Upper lobe of right lung (tissue), 1 donor: ENCODE measurements around the gene LRRC63. TPM values are rescaled to one million over a fixed set of nuclear protein-coding genes. Genes with fewer than 3 reads are reported as not detected.
"Not testable (repeated sequence)": the region's sequence is repeated elsewhere in the genome, so short reads cannot be mapped to it uniquely, and the experiment has no call there.

Experiments used
- ATAC-seq: fragments of 200-7000 bp; cut with Tn5 transposase; one replicate; pipeline ENCODE4 v1.9.1; 2020; ENCODE audit warnings: mild to moderate bottlenecking, moderate library complexity
- DNase-seq: peaks from one replicate; pipeline ENCODE4 v3.0.0-alpha.2; 2020
- H3K27ac ChIP-seq: fragments of 200-600 bp; one replicate; pipeline ENCODE4 v1.8.0; 2022
- H3K27me3 ChIP-seq: fragments of 200-600 bp; one replicate; pipeline ENCODE4 v1.8.0; 2022; ENCODE audit warnings: mild to moderate bottlenecking
- H3K36me3 ChIP-seq: fragments of 200-600 bp; one replicate; pipeline ENCODE4 v1.8.0; 2022
- H3K4me1 ChIP-seq: fragments of 200-600 bp; one replicate; pipeline ENCODE4 v1.8.0; 2022
- H3K4me3 ChIP-seq: fragments of 200-600 bp; one replicate; pipeline ENCODE4 v1.8.0; 2022; ENCODE audit warnings: mild to moderate bottlenecking
- H3K9me3 ChIP-seq: fragments of 200-600 bp; one replicate; pipeline ENCODE4 v1.8.0; 2022
- intact Hi-C: fragments of 100-400 bp; cut with DNase I; formaldehyde crosslinking; loops from one replicate; pipeline ENCODE4 v1.11.0; 2022
- total RNA-seq: library from RNA; stranded (reverse); fragmentation: NEBNext Ultra II Directional; extraction: Animal tissue kit (Norgen Biotek cat#: 25700); gene quantifications from one replicate; pipeline ENCODE4 v1.2.1, GENCODE V29; 2021
- TF ChIP-seq, protein P1 (sequence below): fragments of 200-600 bp; IDR thresholded peaks from one replicate; pipeline ENCODE4 v1.8.0; 2022; ENCODE audit warnings: antibody characterized with exemption
- donor health status: DM: no; HTN: yes; CAD: no; lungs with severe emphysema.

LRRC63 gene
- total RNA-seq, 1 donor from 2014 or later, result 0.29 TPM

DNA sequence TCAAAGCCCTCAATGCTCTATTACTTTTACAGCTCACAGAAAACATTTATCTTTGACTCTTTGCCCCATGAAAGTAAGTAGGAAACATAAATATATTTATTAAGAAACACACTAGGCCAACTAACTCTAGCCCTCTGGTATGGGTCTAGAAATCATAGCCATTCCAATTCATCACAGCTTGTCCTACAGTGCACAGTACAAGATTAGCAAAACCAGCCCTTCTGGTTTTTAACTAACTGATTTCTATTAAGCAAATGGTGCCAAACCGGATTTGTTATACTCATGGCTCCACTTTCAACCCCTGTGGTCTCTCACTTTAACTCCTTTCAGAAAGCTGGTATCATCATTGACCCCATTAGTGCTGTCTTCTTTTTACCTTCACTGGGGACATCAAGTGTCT lies 5.6 kb upstream of the LRRC63 start:
- TF ChIP-seq, protein P1, sequence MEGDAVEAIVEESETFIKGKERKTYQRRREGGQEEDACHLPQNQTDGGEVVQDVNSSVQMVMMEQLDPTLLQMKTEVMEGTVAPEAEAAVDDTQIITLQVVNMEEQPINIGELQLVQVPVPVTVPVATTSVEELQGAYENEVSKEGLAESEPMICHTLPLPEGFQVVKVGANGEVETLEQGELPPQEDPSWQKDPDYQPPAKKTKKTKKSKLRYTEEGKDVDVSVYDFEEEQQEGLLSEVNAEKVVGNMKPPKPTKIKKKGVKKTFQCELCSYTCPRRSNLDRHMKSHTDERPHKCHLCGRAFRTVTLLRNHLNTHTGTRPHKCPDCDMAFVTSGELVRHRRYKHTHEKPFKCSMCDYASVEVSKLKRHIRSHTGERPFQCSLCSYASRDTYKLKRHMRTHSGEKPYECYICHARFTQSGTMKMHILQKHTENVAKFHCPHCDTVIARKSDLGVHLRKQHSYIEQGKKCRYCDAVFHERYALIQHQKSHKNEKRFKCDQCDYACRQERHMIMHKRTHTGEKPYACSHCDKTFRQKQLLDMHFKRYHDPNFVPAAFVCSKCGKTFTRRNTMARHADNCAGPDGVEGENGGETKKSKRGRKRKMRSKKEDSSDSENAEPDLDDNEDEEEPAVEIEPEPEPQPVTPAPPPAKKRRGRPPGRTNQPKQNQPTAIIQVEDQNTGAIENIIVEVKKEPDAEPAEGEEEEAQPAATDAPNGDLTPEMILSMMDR, result no peak
- no peaks in the 10 kb centered on the region for H3K36me3 ChIP-seq
- ATAC-seq, result no peak
- no peaks in the 10 kb centered on the region for H3K27me3 ChIP-seq
- no peak for DNase-seq
- H3K4me1 ChIP-seq, result peaks cover 9% of the 10 kb centered on the region
- no peak overlapping the region for H3K4me3 ChIP-seq
- H3K27ac ChIP-seq, result no peak overlapping the region
- H3K9me3 ChIP-seq, result no peaks in the 10 kb centered on the region
- intact Hi-C loops, result no loop called here

DNA sequence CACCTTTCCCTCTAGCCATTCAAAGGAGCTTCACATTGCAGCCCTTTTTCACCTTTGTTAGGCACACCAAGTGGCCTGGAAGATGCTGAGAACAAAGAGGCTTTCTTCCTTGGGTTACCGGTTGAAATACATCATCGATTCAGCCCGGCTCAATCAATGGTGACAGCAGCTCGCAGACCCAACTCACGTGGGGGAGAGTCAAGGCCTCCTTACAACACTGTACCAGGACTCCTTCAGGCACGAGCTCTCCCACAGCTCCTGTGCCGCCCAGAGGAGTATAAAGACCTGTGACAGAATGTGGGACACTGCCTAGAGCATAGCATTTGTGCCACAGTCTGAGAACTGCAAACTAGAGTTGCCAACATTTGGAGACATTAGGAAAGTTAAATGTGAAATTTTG lies 3.9 kb upstream of the LRRC63 start:
- ATAC-seq (no peak), DNase-seq (no peak)
- Histone ChIP-seq H3K4me3 (no peak overlapping the region), H3K4me1 (peaks cover 3% of the 10 kb centered on the region), H3K36me3 (no peaks in the 10 kb centered on the region), H3K9me3 (no peaks in the 10 kb centered on the region), H3K27me3 (no peaks in the 10 kb centered on the region), H3K27ac (no peak overlapping the region)
- intact Hi-C loops, result no loop called here
- TF ChIP-seq, protein P1, result no peak

DNA sequence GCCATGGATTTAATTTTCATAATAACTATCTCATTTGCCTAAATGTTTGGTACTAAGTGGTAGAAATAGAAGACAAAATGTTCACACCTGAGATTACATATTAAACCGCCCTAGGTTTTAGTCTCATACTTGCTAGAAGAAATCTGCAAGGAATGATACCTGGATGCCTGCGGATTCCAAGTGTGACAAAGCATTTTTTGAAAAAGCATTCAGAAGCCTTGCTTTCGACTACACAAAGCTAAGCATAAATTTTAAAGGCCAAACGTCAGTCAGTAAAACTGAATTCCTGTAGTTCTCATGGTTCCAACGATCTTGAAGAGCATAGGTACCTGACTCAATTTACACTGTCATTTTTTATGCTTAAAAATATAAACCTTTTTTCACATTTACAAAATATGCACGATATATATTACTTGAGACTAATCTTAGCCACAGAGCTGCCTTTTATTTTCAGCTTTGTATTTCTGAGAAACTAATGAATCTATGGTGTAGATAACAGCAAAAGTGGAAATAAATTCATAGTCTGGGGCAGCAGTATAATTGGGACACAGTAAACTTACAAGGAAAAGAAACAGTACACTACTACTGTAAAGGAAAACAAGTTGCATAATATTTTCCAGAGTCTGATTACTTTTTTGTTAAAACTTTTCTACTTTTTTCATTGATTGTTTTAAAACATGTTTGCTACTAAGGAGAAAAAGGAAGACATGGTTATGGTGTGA lies 1.2 kb upstream of the LRRC63 start:
- Histone ChIP-seq H3K9me3 (no peaks in the 10 kb centered on the region), H3K4me3 (peak overlapping the region; percentile 51), H3K27me3 (no peaks in the 10 kb centered on the region), H3K4me1 (no peaks in the 10 kb centered on the region), H3K36me3 (no peaks in the 10 kb centered on the region), H3K27ac (peak overlapping the region; percentile 51)
- intact Hi-C loops, result no loop called here
- no peak for ATAC-seq
- no peak for DNase-seq
- TF ChIP-seq, protein P1, result no peak

DNA sequence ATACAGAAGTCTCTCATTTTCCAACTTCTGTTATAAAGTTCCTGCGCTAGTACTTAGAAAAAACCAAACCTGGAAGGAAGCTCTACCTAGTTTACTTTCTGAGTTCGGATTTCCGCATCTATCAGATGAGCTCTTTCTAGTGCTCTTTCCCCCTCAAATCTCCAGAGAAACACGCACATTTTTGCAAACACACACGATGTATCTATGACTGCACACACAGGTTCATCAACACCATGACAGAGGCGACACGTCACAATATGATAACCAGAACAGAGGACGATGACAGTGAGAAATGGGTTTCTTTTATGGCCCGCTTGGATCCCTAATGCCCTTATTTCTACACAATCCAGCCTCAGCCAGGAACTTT lies 629 bp upstream of the LRRC63 start:
- Histone ChIP-seq H3K4me1 (no peaks in the 10 kb centered on the region), H3K4me3 (peak overlapping the region; percentile 51), H3K27me3 (no peaks in the 10 kb centered on the region), H3K9me3 (no peaks in the 10 kb centered on the region), H3K36me3 (no peaks in the 10 kb centered on the region), H3K27ac (peak overlapping the region; percentile 51)
- TF ChIP-seq, protein P1, result no peak
- ATAC-seq (peak; percentile 49), DNase-seq (no peak)
- intact Hi-C loops, result no loop called here

DNA sequence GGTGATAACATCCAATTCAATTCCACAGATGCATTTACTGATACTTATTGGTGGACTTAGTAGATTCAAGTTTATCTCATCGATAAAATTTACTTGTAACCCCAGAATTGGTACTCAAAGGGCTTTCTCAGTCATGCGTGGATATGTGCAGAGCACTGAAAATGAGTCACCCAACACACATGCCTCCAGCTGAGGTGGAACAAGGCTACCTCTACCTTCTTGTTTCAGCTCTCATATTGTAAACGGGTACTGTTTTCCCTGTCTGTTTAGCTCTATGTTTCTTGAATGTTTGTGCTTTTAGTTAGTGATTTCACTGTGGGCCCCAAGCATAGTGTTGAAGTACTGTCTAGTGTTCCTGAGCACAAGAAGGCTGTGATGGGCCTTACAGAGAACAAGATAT lies 1.5 kb downstream of the LRRC63 start:
- H3K27me3 ChIP-seq, result no peaks in the 10 kb centered on the region
- no peaks in the 10 kb centered on the region for H3K4me1 ChIP-seq
- no peak overlapping the region for H3K4me3 ChIP-seq
- no peaks in the 10 kb centered on the region for H3K9me3 ChIP-seq
- no peaks in the 10 kb centered on the region for H3K36me3 ChIP-seq
- no peak overlapping the region for H3K27ac ChIP-seq
- ATAC-seq (no peak), DNase-seq (no peak)
- TF ChIP-seq, protein P1, result no peak
- intact Hi-C loops, result no loop called here

DNA sequence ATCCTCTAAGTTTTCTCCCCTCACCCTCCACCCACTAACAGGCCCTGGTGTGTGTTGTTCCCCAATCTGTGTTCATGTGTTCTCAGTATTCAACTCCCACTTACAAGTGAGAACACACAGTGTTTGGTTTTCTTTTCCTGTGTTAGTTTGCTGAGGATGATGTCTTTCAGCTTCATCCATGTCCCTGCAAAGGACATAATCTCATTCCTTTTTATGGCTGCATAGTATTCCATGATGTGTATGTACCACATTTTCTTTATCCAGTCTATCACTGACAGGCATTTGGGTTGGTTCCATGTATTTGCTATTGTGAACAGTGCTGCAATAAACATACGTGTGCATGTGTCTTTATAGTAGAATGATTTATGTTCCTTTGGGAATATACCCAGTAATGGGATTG lies 3.0 kb downstream of the LRRC63 start:
- ATAC-seq, H3K4me3 ChIP-seq, H3K9me3 ChIP-seq, H3K27me3 ChIP-seq, H3K36me3 ChIP-seq, DNase-seq, H3K4me1 ChIP-seq, intact Hi-C loops, H3K27ac ChIP-seq: not testable (repeated sequence)

DNA sequence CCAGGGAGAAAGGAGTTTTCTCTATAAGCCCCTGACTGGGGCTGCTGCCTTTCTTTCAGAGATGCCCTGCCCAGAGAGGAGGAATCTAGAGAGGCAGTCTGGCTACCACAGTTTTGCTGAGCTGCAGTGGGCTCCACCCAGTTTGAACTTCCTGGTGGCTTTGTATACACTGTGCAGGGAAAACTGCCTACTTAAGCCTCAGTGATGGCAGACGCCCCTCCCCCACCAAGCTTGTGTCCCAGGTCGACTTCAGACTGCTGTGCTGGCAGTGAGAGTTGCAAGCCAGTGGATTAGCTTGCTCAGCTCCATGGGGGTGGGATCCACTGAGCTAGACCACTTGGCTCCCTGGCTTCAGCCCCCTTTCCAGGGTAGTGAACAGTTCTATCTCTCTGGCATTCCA lies 8.5 kb downstream of the LRRC63 start:
- H3K27me3 ChIP-seq, DNase-seq, H3K27ac ChIP-seq, ATAC-seq, H3K4me1 ChIP-seq, H3K9me3 ChIP-seq, H3K4me3 ChIP-seq, H3K36me3 ChIP-seq, intact Hi-C loops: not testable (repeated sequence)
